ENCODE results near the gene PRKCB.
"Not testable (repeated sequence)": the region's sequence is repeated elsewhere in the genome, so short reads cannot be mapped to it uniquely, and the experiment has no call there.

PRKCB gene

DNA sequence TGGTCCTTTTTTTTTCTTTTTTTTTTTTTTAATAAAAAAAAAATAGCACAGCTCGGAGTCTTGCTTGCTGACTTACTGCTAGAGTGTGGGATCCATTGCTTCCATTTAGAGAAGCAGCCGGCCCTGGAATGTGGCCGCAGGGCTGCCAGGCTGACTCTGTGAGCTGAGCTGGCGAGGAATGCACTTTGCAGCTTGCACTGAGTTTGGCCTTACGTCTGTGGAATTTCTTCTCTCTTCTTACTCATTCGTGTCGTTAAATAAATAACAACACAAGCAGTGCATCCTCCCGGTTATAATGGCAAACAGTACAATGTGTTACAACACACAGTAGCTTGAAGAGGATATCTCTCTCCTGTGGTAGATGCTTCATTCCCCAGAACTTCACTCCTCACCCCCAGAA is 69.2 kb downstream of the PRKCB start:
- DNase-seq: no peak

DNA sequence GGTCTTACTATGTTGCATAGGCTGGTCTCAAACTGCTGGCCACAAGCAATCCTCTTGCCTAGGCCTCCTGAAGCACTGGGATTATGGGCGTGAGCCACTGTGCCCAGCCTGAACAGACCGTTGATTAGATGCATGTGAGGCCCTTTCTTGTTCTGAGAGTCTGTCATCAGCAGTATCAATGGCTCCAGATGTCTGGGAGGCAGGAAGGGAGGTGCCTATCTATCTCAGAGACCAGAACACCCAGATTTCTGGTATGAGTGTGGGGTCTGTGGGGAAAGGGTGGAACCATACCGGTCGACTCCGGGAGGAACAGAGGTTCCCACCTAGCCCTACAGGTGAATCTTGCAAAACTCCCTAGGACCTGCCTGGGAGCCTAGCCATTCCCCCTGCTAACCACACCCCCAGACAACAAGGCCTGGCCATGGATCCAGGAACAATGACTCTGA is 71.7 kb downstream of the PRKCB start:
- no peak for DNase-seq

DNA sequence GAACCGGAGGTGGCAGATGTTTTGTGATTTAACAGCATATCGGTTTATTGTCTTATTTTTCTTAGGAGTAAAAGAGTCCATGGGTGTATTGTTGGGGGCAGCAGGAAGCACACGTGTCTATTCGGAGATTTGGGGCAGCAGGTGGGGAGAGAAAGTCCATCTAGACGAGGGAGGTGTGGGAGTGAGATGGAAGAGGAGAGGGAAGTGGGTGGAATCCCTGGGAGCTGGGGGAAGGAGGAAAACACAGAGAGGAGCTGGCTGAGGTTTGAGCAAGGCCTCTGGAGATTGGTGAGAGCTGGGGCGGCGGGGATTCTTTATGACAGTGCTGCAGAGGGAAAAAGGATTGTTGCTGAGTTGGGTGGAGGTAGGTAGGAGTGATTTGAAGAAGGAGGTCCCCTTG is 72.1 kb downstream of the PRKCB start:
- DNase-seq: no peak

DNA sequence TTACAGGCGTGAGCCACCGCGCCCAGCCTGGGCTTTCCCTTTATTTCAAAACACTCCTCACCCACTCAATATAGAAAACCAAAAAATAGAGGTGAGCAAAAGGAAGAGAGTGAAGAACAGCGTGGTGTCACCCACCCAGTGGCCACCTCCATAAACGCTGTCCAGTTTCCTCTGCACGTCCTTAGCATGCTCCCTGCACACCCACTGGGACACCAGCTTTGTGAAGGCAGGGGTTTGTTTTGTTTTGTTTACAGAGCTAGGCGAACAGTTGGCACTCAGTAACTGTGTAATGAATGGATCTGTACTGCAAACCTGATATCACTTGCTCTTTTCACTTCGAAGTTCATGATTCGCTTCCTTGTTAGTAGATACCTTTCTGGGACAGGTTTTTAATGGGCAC is 73.0 kb downstream of the PRKCB start:
- DNase-seq: no peak

DNA sequence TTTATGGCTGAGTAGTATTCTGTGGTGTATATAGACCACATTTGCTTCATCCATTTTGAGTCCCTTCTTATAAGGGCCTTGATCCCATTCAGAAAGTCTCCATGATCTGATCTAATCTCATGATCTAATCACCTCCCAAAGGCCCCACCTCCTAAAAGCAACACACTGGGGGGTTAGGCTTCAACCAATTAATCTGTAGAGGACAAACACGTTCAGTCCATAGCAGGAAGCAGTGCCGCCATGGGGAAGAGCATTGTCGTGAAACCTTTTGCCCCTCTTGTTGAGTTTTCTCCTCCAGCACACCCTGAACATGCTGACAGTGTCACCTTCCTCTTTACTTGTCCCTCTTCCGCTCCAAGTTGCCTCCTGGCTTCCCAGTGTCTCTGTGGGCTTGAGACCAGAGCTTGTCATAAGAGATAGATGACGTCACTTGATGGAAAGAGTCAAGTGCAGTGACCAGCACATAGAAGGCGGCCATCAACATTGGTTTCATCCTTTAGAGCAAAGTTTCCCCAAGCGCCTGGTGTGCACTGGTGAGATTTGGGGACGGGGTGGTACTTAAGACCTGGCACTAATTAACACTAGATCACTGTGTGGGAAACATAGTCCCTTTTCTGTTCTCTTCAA is 74.1 kb downstream of the PRKCB start:
- no peak for DNase-seq

DNA sequence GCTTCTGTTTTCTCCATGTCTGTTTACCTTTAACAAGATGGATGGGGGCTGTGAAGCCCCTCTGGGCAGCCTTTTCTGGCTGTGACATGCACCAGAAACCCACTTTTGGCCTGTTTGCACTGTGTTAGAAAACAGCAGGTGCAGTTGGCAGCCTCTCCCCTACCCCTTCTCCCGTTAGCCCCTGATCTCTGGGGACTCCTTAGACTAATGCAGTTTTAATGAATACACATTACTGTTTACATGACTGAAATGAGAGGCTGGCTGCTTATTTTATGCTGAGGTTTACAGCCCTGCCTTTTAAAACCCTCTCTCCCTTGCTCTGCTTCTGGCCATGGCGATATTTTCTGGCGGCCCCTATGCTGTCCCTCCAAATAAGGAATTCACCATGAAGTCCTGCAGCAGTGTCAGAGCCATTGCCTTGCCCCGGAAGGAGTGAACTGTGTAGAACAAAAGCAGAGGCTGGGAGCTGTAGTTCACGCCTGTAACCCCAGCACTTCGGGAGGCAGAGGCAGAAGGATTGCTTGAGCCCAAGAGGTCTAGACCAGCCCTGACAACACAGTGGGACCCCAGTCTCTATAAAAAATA is 79.3 kb downstream of the PRKCB start:
- peak; percentile 14 for DNase-seq

DNA sequence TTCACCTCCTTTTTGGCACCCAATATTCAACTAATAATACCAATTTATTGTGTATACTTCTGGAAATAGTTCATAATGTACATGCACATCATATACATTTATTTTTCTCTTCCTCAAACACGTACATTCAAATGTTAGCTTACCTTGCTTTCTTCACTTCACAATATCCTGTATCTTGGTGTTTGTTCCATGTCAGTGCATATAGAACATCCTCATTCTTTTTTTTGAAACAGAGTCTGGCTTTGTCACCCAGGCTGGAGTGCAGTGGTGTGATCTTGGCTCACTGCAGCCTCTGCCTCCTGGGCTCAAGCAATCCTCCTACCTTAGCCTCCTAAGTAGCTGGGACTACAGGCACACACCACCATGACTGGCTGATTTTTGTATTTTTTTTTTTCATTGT is 80.8 kb downstream of the PRKCB start:
- DNase-seq: not testable (repeated sequence)

DNA sequence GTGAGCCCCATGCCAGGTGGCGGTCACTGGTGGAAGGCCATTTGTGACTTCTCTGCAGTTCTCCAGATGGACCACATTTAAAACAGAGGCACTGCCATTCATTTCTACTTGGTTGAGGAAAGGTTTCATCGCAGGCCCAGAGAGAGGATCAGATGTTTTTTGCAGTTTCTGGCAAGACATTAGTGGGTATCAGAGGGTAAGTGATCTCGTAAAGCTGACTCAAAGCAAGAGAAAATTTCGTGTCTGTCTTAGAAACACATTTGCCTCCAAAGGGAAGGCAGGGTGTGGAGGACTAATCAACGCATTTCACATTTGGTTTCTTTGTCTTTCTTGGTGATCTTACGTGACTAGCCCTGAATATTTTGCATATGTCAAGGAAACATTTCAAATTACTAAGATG is 81.8 kb downstream of the PRKCB start:
- no peak for DNase-seq

DNA sequence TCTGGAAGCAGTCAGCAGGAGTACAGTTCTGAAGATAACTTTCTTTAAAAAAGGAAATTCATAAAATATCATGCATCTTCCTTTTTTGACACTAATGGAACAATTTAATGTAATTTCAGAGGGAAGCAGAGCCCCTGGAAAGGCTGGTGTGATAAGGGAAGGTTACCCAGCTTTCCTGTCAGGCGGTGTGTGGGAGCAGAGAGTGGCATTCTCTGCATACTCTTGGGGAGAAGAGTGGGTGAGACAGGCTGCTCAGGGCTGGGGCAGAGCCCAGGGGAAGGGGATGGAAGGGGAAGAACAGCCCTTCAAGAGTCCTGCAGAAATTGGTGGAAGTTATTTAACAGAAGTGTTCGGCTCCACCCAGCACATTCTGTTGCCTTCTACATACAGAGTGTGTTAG is 84.7 kb downstream of the PRKCB start:
- no peak for DNase-seq

DNA sequence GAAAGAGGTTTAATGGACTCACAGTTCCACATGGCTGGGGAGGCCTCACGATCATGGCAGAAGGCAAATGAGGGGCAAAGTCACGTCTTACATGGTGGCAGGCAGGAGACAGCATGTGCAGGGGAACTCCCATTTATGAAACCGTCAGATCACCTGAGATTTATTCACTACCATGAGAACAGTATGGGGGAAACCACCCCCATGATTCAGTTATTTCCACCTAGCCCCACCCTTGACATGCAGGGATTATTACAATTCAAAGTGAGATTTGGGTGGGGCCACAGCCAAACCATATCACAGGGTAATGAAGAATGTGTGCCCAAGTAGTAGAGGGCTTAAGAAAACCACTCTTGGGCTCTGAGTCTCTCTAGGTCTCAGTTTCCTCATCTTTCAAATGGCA is 85.1 kb downstream of the PRKCB start:
- no peak for DNase-seq

DNA sequence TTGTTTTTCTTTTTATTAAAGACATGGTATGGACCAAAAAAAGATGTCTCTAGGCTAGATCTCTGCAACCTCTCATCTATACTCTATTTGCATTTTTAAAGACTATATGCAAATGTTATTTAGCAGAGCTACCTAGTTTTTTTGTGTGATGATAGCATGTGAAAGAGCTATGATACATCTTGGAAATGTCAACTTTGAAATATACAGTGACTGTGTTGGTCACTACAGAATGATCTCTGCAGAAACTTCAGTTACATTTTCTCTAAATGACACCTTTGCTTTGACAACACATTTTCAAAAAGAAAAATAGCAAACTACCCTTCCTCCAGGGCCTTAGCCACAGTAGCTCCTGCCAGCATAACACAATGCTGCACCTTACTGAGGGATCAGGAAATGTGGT is 86.6 kb downstream of the PRKCB start:
- DNase-seq: no peak

DNA sequence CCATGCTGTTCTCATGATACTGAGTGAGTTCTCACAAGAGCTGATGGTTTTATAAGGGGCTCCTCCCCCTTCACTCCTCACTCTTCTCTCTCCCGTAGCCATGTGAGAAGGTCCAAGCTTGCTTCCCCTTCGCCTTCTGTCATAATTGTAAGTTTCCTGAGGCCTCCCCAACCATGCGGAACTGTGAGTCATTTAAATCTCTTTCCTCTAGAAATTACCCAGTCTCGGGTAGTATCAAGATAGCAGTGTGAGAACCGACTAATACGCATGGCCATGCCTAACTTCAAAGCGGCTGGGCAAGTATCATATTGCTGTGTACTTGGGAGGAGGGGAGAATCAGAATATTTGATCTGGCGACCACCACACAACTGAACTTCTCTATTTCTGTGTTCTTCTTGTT is 88.3 kb downstream of the PRKCB start:
- no peak for DNase-seq

DNA sequence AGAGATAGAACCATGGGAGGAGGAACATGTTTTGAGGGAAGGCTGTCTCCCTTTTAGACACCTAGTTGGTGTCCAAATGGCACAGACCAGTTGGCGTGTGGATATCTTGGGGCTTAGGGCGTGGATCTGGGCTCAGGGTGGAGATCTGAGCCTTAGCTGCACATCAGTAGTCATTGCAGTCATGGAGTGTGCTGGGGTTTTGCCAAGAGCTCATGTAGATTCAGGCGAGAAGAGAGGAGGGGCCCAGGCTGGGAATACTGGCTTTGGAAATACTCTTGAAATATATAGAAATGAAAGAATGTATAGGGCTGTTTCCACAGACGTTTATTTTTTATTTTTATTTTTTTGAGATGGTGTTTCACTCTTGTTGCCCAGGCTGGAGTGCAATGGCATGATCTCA is 92.0 kb downstream of the PRKCB start:
- no peak for DNase-seq

DNA sequence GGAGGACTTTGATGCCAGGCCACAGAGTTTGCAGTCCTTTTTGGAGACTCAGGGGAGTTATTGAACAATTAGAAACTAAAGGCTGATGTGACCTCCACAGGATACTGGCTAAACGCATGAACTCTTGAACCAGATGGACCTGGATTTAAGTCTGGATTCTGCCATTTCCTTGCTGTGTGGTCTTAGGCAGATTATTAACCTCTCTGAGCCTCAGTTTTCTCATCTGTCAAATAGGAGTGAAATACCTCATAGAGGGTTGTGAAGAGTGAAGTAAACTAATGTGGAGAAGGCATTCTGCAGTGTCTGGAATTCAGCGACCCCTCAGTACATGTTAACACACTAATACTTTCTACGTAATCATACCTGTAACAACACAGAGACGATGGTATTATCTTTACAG is 93.5 kb downstream of the PRKCB start:
- DNase-seq: no peak

DNA sequence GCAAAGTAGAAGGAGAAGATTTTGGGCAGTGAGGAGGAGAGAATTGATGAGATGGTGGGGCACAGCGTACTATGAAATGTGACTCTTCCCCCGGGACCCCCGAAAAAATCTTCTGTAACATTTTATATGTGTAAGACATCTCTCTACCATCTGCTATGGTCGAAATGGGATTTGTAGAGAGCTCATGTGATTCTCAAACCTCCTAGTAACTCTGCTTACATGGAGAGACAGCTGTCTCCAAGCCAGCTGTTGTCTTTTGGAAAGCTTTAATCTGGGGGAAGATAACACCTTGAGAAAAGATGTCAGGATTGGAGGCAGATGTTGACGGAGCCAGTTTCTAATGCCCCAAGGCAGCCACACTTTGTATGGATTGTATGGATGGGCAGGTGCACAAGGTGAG is 94.1 kb downstream of the PRKCB start:
- no peak for DNase-seq

DNA sequence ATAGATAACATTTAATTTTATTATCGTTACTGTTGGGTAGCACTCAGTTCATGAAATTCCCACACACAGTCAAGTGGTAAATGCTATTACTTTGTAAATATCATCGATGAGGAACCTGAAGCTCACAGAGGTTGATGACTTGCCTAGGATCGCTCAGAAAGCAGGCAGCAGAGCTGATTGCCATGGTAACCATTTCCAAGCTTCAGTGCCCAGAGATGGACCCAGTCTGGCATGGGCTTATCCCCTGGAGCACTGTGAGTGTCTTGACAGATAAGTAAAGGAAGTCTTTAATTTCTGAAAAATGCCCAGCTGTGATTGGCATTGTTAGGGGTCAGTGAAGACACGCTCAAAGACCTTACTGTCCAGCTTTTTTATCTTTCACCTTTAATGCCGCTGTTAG is 95.0 kb downstream of the PRKCB start:
- DNase-seq: peak; percentile 1

DNA sequence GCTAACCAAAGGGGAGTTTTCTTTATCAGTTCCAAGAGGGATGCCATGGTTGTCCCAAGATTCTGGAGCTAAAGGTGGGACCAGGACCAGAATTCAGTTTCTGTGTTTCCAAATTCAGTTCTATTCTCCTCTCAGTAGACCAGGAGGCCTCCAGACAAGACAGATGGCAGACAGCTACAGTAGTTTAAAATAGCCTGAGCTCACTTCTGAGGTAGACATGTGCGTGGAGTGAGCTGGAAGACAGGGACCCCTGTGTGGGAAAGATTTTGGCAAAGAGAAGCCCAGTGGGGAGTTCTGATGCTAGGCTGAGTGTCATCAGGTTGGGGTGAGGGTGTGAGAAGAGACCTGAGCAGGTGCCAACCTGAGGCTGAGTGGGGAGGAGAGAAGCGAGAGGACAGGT is 95.4 kb downstream of the PRKCB start:
- DNase-seq: no peak

DNA sequence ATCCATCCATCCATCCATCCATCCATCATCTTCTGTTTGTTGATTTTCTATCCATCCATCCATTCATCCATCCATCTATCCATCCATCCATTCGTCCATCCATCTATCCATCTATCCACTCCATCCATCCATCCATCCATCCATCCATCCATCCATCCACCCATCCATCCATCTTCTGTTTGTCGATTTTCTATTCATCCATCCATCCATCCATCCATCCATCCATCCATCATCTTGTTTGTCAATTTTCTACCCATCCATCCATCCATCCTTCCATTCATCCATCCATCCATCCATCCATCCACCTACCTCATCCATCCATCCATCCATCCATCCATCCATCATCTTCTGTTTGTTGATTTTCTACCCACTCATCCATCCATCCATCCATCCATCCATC is 97.9 kb downstream of the PRKCB start:
- not testable (repeated sequence) for DNase-seq

DNA sequence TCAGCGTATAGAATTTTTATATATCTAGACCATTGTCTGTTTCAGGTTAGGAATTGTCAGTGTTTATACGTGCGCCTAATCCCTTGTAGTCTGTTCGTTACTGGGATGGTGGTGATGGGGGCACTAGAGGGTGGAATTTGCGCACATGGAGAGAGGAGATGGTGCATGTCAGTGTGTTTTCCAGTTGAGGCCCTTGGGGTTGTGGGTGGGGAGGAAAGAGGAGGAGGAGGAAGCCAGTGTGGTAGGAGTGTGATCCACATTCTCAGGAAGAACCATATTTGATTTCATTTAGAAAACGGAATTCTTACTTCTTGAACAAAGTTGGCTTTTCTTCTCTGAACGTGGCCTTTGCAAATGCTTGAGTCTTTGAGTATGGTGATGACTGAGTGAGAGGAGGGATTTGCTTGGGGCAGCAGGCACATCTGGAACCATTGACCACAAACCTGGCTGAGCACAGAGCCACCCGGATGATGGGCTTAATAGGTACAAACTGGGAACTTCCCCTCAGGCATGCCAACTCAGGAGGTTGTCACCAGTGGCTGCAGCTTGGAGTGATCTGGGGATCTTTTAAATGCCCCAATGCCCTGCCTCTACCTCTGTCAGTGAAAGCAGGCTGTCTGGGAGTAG is 98.9 kb downstream of the PRKCB start:
- no peak for DNase-seq

DNA sequence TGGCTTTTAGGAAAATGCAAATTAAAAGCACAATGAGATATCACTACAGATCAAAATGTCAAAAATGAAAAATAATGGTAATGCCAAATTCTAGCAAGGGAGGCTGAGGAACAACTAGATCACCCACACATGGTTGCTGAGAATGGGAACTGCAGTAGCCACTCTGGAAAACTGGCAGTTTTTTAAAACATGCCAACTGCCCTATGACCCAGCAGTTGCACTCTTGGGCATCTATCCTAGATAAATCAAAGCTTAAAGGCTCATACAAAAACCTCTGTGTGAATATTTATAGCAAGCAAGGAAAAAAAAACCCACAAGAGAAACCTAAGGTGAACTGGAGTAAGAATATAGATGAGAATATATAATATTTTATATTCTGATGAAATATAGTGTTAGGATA is 104.3 kb downstream of the PRKCB start:
- no peak for DNase-seq

DNA sequence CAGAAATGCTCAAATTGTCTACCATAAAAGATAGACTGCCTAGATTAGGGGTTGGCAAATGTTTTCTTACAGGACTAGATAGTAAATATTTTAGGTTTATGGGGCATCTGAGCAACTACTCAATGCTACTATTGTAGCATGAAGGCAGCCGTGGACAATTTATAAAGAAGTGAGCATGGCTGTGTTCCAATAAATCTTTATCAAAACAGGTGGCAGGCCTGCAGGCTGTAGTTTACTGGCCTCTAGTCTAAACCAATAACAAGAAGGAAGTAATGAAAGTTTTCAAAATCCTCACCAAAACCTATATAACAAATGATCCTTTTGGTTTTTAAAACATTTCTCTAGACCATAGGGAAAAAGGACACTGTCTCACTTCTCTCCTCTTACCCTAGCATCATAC is 105.2 kb downstream of the PRKCB start:
- no peak for DNase-seq

DNA sequence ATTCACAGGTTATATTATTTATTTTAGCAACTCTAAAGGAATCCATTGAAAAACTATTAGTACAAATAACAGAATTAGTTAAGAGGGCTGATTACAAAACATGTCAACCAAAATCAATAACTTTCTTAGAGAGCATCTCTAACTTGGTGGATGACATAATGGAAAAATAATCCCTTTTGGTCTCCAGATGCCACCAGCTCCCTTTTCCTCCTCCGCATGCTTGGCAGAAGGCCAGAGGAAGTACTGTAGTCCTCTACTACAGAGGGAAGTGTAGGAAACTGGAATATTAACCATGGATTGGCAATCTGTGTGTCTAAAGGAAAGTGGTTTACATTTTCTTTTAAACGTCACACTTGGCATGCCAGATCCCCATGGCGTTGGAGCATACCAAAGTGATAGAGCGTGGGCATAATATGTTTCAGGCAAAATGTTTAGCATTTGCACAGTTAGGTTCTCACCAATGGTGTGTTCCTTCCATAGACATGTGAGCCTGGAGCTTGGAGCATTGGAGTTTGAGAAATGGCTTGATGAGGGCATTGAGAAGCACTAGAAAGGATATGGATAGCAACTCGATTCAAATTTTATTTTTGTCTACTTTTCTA is 106.3 kb downstream of the PRKCB start:
- no peak for DNase-seq

DNA sequence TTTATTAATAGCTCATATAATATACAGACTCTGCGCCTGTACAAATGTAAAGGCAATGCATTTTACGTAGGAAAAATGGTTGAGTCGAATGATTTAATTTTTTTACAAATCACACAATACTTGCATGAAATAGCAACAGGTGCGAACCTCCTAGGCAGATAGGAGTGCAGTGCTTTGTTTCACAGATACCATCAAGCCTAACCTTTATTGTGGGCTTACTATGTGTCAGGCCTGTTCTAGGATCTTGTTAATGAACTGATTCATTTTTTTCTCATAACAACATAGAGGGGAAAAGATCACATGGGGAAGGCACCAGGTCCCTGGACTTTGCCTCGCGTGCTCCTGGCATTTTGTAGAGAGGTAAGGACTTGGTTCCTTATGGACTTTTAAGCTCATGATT is 107.8 kb downstream of the PRKCB start:
- no peak for DNase-seq

DNA sequence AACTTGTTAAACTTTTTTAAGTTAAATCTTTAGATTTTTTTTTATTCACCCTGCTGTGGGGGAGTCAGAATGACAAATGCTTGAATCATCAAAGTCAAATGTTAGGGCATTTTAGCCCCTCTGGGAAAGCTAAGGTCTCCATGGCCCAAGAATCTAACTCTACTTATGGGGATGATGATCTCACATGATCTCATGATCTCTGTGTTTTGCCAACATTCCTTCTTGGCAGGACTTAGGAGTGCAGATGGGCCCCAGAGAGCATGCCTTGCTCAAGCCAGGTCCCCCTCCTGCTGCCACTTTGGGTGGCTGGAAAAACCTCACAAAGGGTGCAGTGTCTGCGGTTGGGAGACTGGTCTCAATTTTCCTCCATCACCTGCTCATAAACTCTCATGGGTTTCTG is 108.6 kb downstream of the PRKCB start:
- DNase-seq: no peak

DNA sequence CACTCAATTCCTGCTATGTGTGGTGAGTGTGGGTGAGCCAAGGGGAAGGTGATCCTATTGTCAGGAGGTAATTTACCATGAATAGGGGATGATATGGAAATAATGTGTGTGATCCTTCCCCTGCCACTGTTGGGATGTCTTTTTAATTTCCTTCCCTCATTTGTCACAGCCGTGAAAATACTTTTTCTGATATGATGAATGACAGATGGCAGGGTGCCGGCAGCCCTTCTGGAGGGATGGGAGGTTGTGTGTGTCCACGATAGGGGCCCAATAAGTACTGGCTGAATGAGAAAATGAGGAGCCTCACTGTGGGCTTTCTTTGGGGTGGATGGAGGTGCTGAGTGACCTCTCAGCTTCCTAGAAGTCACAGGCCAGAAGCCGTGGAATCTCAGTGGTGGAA is 109.5 kb downstream of the PRKCB start:
- no peak for DNase-seq

Data from NCI-H1105 treated with DMSO at 0.1 percent for 48 hours (cell line).